ENCODE results near the gene SCAMP4. TPM values are rescaled to one million over a fixed set of nuclear protein-coding genes. Genes with fewer than 3 reads are reported as not detected.

The SCAMP4 gene
- total RNA-seq, 1 donor from 2014 or later: 71.2 TPM

- Mint-ChIP-seq H3K36me3 (ENCODE audit: low read depth) (no peaks in the 10 kb centered on the region), H3K9me3 (no peaks in the 10 kb centered on the region), H3K4me1 (peaks cover 16% of the 10 kb centered on the region), H3K4me3 (peak overlapping the region; percentile 88), H3K27ac (ENCODE audit: unreplicated experiment) (no peak overlapping the region), H3K27me3 (ENCODE audit: low read depth) (no peaks in the 10 kb centered on the region)
- no peak for DNase-seq (ENCODE audit: low read depth, low spot score)
- TF ChIP-seq, protein P1, sequence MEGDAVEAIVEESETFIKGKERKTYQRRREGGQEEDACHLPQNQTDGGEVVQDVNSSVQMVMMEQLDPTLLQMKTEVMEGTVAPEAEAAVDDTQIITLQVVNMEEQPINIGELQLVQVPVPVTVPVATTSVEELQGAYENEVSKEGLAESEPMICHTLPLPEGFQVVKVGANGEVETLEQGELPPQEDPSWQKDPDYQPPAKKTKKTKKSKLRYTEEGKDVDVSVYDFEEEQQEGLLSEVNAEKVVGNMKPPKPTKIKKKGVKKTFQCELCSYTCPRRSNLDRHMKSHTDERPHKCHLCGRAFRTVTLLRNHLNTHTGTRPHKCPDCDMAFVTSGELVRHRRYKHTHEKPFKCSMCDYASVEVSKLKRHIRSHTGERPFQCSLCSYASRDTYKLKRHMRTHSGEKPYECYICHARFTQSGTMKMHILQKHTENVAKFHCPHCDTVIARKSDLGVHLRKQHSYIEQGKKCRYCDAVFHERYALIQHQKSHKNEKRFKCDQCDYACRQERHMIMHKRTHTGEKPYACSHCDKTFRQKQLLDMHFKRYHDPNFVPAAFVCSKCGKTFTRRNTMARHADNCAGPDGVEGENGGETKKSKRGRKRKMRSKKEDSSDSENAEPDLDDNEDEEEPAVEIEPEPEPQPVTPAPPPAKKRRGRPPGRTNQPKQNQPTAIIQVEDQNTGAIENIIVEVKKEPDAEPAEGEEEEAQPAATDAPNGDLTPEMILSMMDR (conservative IDR thresholded peaks at IDR 0.05): no peak
Measured at GRCh38 chr19:1904860-1905109, 414 bp upstream of the SCAMP4 start.

DNA sequence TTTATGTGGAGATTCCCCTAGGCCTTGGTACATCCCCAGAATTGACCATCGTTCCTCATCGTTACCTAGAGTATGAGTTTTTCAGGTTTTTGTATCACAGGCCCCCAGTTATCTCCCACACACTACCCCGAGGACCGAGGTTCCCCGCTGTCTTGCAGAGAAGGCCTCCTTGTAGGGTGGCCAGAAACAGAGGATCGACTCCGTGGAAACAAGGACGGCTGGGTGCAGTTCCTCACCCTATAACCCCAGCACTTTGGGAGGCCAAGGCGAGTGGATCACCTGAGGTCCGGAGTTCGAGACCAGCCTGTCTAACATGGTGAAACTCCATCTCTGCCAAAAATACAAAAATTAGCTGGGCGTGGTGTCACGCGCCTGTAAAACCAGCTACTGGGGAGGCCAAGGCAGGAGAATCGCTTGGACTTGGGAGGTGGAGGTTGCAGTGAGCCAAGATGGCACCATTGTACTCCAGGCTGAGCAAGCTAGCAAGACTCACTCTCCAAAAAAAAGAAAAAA is 720 bp downstream of the SCAMP4 start:
- Mint-ChIP-seq H3K27ac (ENCODE audit: unreplicated experiment) (peak overlapping the region; percentile 96), H3K9me3 (no peaks in the 10 kb centered on the region), H3K4me1 (peaks cover 19% of the 10 kb centered on the region), H3K4me3 (peak overlapping the region; percentile 90), H3K36me3 (ENCODE audit: low read depth) (no peaks in the 10 kb centered on the region), H3K27me3 (ENCODE audit: low read depth) (no peaks in the 10 kb centered on the region)
- DNase-seq (ENCODE audit: low read depth, low spot score): no peak
- TF ChIP-seq, protein P1 (conservative IDR thresholded peaks at IDR 0.05): no peak

DNA sequence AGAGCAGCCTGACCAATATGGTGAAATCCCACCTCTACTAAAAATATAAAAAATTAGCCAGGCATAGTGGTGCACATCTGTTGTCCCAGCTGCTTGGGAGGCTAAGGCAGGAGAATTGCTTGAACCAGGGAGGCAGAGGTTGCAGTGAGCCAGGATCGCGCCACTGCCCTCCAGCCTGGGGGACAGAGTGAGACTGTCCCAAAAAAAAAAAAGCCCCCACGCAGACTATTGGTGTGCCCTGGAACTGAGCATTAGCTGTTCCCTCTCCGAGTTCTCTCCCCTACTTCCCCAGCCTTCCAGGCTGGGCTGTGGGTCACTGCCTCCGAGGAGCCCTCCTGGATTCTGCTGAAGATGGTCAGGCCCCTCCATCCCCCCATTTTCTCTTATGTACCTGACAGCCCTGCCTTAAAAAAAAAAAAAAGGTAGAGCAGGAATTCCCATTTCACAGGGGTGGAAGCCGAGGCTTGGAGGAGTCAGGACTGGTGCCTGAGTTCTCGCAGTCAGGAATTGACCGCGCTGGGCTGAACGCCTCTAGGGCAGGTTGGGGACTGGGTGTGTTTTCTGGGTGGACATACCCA is 1.9 kb downstream of the SCAMP4 start:
- DNase-seq (ENCODE audit: low read depth, low spot score): no peak
- no peaks in the 10 kb centered on the region for H3K27me3 Mint-ChIP-seq (ENCODE audit: low read depth)
- no peak overlapping the region for H3K27ac Mint-ChIP-seq (ENCODE audit: unreplicated experiment)
- TF ChIP-seq, protein P1 (conservative IDR thresholded peaks at IDR 0.05): no peak
- H3K4me1 Mint-ChIP-seq: peaks cover 19% of the 10 kb centered on the region
- H3K9me3 Mint-ChIP-seq: no peaks in the 10 kb centered on the region
- no peaks in the 10 kb centered on the region for H3K36me3 Mint-ChIP-seq (ENCODE audit: low read depth)
- peak overlapping the region; percentile 78 for H3K4me3 Mint-ChIP-seq

DNA sequence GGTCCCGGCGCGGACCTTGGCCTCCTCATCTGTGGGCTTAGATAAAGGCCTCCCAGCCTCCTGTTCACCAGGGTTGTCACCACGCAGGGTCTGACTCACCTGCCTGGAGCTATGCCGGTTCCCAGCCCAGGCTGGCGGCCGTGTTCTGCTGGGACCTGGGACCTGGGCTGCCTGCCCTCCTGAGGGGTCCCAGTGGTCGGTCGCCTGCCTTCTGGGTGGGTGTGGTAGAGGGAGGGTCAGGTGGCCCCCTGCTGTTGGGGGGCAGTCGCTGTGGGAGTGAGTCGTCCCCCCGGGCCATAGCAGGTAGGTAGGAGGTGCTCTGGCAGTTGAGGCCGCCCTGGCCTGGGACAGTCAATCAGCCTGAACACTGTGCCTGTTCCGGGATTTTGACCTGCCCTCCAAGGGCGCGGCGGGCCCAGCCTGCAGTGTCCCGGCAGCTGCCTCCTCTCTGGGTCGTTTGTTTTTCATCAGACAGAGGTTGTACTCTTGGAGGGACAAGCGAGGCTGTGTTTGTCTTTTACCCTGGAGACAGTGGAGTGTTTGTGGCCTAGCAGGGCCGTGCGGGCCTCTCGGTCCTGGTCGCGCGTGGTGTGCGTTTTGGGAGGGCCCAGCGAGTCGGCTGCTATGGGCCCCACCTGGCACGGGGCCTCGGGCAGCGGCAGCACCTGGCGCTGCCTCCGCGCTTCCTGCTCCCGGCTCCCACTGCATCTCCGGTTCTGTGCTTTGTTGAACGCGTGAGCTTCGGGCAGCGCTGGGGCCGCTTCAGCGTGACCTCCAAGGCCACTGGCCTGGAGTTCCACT is 2.6 kb downstream of the SCAMP4 start:
- Mint-ChIP-seq H3K4me3 (peak overlapping the region; percentile 49), H3K9me3 (no peaks in the 10 kb centered on the region), H3K36me3 (ENCODE audit: low read depth) (no peaks in the 10 kb centered on the region), H3K4me1 (peaks cover 19% of the 10 kb centered on the region), H3K27ac (ENCODE audit: unreplicated experiment) (no peak overlapping the region), H3K27me3 (ENCODE audit: low read depth) (no peaks in the 10 kb centered on the region)
- TF ChIP-seq, protein P1 (conservative IDR thresholded peaks at IDR 0.05): no peak
- DNase-seq (ENCODE audit: low read depth, low spot score): no peak

- no peak overlapping the region for H3K27ac Mint-ChIP-seq (ENCODE audit: unreplicated experiment)
- no peak for DNase-seq (ENCODE audit: low read depth, low spot score)
- no peaks in the 10 kb centered on the region for H3K9me3 Mint-ChIP-seq
- H3K27me3 Mint-ChIP-seq (ENCODE audit: low read depth): no peaks in the 10 kb centered on the region
- TF ChIP-seq, protein P1 (conservative IDR thresholded peaks at IDR 0.05): no peak
- H3K36me3 Mint-ChIP-seq (ENCODE audit: low read depth): peaks cover 3% of the 10 kb centered on the region
- H3K4me3 Mint-ChIP-seq: no peak overlapping the region
- H3K4me1 Mint-ChIP-seq: peaks cover 19% of the 10 kb centered on the region
Measured at GRCh38 chr19:1908364-1908678, 3.1 kb downstream of the SCAMP4 start.

Measured in neural crest cell (in vitro differentiated cells).